Measurements from ENCODE around the gene CNNM2. TPM values are rescaled to one million over a fixed set of nuclear protein-coding genes. Genes with fewer than 3 reads are reported as not detected.
A peak's percentile ranks its signal among the peaks of the same experiment; 100 is the strongest.

The CNNM2 gene
- total RNA-seq, 4 donors from 2014 or later = 15.2 to 19.2 (median 15.9) TPM

GRCh38 chr10:103083266-103083976, 165.3 kb downstream of the CNNM2 start:
- no peaks in the 10 kb centered on the region for H3K9me3 ChIP-seq
- TF ChIP-seq POLR2A (IDR thresholded peaks at IDR 0.05) (no peak), CTCF (IDR thresholded peaks at IDR 0.05) (no peak)
- no peaks in the 10 kb centered on the region for H3K27me3 ChIP-seq
- DNase-seq = no peak
- H3K36me3 ChIP-seq = peaks cover 10 to 33% of the 10 kb centered on the region in 2 donors
- H3K4me3 ChIP-seq (replicated peaks in 1 of 3) = no peak overlapping the region
- intact Hi-C loops (cut with DNase I) = no loop called here
- 74 to 80% methylated on average over 7 of the region's 7 CpGs for WGBS, 2 donors
- H3K27ac ChIP-seq = no peak overlapping the region
- H3K4me1 ChIP-seq = no peaks in the 10 kb centered on the region

- Histone ChIP-seq H3K4me1 (no peaks in the 10 kb centered on the region), H3K27me3 (no peaks in the 10 kb centered on the region), H3K4me3 (replicated peaks in 1 of 3) (no peak overlapping the region), H3K36me3 (peaks cover 16 to 39% of the 10 kb centered on the region in 2 donors), H3K9me3 (no peaks in the 10 kb centered on the region), H3K27ac (no peak overlapping the region)
- intact Hi-C loops (cut with DNase I) = no loop called here
- 72 to 76% methylated on average over 5 of the region's 5 CpGs for WGBS, 2 donors
- no peak for DNase-seq
- no peak for TF ChIP-seq POLR2A (IDR thresholded peaks at IDR 0.05)
- TF ChIP-seq CTCF (IDR thresholded peaks at IDR 0.05) = no peak
Measured at GRCh38 chr10:103083977-103084320, 165.9 kb downstream of the CNNM2 start.

GRCh38 chr10:103086261-103086660, 168.2 kb downstream of the CNNM2 start:
- H3K4me3 ChIP-seq (replicated peaks in 1 of 3) = no peak overlapping the region
- 91 to 94% methylated on average over 2 of the region's 2 CpGs for WGBS, 2 donors
- TF ChIP-seq CTCF (IDR thresholded peaks at IDR 0.05) = no peak
- TF ChIP-seq POLR2A (IDR thresholded peaks at IDR 0.05) = no peak
- no peaks in the 10 kb centered on the region for H3K27me3 ChIP-seq
- H3K9me3 ChIP-seq = no peaks in the 10 kb centered on the region
- peak overlapping the region in 1 of 3 donors; percentile 14 for H3K27ac ChIP-seq
- no peak for DNase-seq
- intact Hi-C loops (cut with DNase I) = no loop called here
- no peaks in the 10 kb centered on the region for H3K4me1 ChIP-seq
- H3K36me3 ChIP-seq = peaks cover 39 to 62% of the 10 kb centered on the region in 2 donors

- H3K27ac ChIP-seq = peak overlapping the region in 1 of 3 donors; percentile 14
Measured at GRCh38 chr10:103086799-103087198, 168.7 kb downstream of the CNNM2 start.

More at GRCh38 chr10:103086799-103087198, 168.7 kb downstream of the CNNM2 start:
- TF ChIP-seq POLR2A (IDR thresholded peaks at IDR 0.05) (no peak), CTCF (IDR thresholded peaks at IDR 0.05) (no peak)
- Histone ChIP-seq H3K4me3 (replicated peaks in 1 of 3) (no peak overlapping the region), H3K4me1 (no peaks in the 10 kb centered on the region), H3K27me3 (no peaks in the 10 kb centered on the region), H3K36me3 (peaks cover 44 to 67% of the 10 kb centered on the region in 2 donors), H3K9me3 (no peaks in the 10 kb centered on the region)
- intact Hi-C loops (cut with DNase I) = no loop called here
- no peak for DNase-seq
- 67 to 79% methylated on average over 2 of the region's 2 CpGs for WGBS, 2 donors
